Breast epithelium (tissue), 3 donors: ENCODE measurements around the gene CLDN34.

ENCODE experiments used
- POLR2A ChIP-seq: fragments of 450-650 bp; IDR thresholded peaks from one replicate; pipeline ENCODE4 v1.6.1; 2016; ENCODE audit warnings: antibody characterized with exemption, mild to moderate bottlenecking, moderate library complexity
- POLR2AphosphoS5 ChIP-seq, 3 donors: sonication (generic); formaldehyde crosslinking; IDR thresholded peaks; one replicate each; pipeline ENCODE4 v1.6.1; 2017; ENCODE audit warnings: antibody characterized with exemption in 3 of 3
- TF ChIP-seq, protein P1 (sequence below), 3 donors: fragments of 450-650 bp; IDR thresholded peaks; one replicate each; pipeline ENCODE4 v1.5.1; 2016 to 2017; ENCODE audit warnings: antibody characterized with exemption in 3 of 3, mild to moderate bottlenecking in 3 of 3, moderate library complexity in 3 of 3

DNA sequence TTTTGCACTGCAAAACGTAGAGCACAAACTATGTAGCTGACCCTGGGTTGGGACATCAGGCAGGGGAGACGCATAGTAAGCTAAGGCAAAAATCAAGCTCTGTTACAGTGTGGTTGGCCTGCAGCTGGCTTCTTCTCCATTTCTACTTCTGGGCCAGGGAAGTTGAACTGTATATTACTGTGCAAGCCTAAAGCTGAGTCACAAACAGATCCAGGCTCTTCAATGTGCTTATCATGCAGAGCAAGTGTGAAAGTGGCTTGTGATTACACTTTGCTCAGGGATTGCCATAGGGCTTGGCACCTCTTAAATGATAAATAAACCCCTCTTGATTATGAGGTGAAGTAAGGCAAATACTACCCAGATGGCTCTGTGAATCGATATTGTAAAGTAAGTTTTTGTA, 40.5 kb downstream of the CLDN34 start:
- TF ChIP-seq, protein P1, sequence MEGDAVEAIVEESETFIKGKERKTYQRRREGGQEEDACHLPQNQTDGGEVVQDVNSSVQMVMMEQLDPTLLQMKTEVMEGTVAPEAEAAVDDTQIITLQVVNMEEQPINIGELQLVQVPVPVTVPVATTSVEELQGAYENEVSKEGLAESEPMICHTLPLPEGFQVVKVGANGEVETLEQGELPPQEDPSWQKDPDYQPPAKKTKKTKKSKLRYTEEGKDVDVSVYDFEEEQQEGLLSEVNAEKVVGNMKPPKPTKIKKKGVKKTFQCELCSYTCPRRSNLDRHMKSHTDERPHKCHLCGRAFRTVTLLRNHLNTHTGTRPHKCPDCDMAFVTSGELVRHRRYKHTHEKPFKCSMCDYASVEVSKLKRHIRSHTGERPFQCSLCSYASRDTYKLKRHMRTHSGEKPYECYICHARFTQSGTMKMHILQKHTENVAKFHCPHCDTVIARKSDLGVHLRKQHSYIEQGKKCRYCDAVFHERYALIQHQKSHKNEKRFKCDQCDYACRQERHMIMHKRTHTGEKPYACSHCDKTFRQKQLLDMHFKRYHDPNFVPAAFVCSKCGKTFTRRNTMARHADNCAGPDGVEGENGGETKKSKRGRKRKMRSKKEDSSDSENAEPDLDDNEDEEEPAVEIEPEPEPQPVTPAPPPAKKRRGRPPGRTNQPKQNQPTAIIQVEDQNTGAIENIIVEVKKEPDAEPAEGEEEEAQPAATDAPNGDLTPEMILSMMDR (IDR thresholded peaks at IDR 0.05): no peak
- TF ChIP-seq POLR2A (no peak), POLR2AphosphoS5 (IDR thresholded peaks at IDR 0.05) (no peak)
